ENCODE results near the gene TXN. TPM values are rescaled to one million over a fixed set of nuclear protein-coding genes. Genes with fewer than 3 reads are reported as not detected.
"Not testable (repeated sequence)": the region's sequence is repeated elsewhere in the genome, so short reads cannot be mapped to it uniquely, and the experiment has no call there.

Gene TXN
- total RNA-seq, 1 donor from 2014 or later: 539 TPM

GRCh38 chr9:110220809-110221208, 35.5 kb downstream of the TXN start:
- Mint-ChIP-seq H3K4me3 (ENCODE audit: low read depth) (no peak overlapping the region), H3K27me3 (ENCODE audit: low read depth) (peaks cover 60% of the 10 kb centered on the region), H3K27ac (no peak overlapping the region), H3K36me3 (ENCODE audit: low read depth) (no peaks in the 10 kb centered on the region), H3K4me1 (ENCODE audit: low read depth) (peaks cover 3% of the 10 kb centered on the region), H3K9me3 (no peaks in the 10 kb centered on the region)
- no peak for DNase-seq (ENCODE audit: low spot score)
- intact Hi-C loops (cut with micrococcal nuclease): no loop called here

DNA sequence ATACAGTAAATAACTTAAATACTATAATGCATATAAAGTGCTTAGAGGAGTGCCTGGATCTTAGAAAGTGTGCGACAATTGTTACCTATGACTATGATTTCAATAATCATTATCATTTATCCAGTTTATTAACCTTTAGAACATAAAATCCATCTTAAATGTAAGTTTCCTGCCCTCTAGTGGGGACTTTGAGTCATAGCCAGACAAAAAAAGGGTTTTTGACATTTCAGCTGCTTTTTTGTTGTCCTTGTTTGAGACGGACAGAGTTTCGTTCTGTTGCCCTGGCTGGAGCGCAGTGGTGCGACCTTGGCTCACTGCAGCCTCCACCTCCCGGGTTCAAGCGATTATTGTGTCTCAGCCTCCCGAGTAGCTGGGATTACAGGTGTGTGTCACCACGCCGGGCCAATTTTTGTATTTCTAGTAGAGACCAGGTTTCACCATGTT, 38.6 kb downstream of the TXN start:
- no peak for DNase-seq (ENCODE audit: low spot score)
- Mint-ChIP-seq H3K36me3 (ENCODE audit: low read depth) (no peaks in the 10 kb centered on the region), H3K9me3 (no peaks in the 10 kb centered on the region), H3K4me1 (ENCODE audit: low read depth) (peaks cover 6% of the 10 kb centered on the region), H3K27ac (no peak overlapping the region), H3K27me3 (ENCODE audit: low read depth) (peaks cover 37% of the 10 kb centered on the region), H3K4me3 (ENCODE audit: low read depth) (no peak overlapping the region)
- intact Hi-C loops (cut with micrococcal nuclease): loop anchor here (1.0 to 5.0 kb wide), 3 partner anchors 34 to 643 kb away; no protein-coding TSS in a partner anchor

DNA sequence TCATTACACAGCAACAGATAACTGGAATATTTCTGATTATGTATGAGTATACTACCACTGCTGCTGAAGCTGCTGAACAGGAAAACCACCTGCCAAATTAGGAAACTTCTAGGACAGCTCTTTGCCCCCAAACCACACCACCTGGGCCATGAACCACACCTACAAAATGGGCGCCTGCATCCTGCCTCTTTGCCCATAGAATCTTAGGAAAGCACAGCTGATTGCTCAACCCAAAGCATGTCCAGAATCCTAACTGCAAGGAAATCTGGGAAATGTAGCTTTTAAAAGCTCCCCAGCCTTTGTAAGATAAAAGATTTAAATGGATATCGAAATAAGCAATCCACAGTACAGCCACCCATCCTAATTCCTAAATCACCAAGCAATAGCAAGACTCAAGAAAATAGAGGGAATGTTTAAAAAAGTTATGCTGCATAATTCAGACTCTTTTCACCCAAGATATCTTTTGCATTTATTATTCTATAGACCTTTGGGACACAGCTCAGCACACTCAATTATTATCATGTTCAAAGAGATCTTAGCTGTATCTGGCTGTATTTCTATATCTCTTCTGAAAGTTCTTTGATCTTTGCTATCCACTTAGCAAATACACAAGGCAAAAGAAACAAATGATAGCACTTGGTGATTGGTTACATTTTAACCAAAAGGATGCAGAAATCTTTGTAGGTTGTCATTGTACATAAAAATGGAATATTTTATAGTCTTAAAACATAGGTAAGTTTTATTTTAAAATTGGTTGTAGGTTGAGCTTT, 41.5 kb downstream of the TXN start:
- intact Hi-C loops (cut with micrococcal nuclease): loop anchor here (5.0 kb wide), 1 partner anchor 312 kb away; no protein-coding TSS in a partner anchor
- no peaks in the 10 kb centered on the region for H3K36me3 Mint-ChIP-seq (ENCODE audit: low read depth)
- H3K9me3 Mint-ChIP-seq: no peaks in the 10 kb centered on the region
- peaks cover 34% of the 10 kb centered on the region for H3K27me3 Mint-ChIP-seq (ENCODE audit: low read depth)
- peaks cover 6% of the 10 kb centered on the region for H3K4me1 Mint-ChIP-seq (ENCODE audit: low read depth)
- no peak overlapping the region for H3K4me3 Mint-ChIP-seq (ENCODE audit: low read depth)
- no peak for DNase-seq (ENCODE audit: low spot score)
- no peak overlapping the region for H3K27ac Mint-ChIP-seq

DNA sequence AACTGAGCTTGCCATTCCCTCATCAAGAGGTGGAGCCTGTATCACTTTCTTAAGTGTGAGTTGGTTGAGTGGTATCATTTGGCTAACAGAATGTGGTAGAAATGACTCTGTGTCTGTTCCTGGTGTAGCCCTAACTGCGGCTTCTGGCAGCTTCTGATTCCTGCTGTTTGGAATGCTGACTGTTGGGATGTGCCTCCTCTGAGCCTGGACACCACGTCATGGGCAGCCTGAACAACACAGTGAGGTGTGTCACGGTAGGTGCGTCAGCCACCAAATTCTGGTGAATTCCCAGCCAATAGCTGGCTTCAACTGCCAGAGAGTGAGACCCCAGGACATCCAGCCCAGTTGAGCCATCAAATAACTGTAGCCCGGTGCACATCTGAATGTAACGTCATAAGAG, 42.2 kb downstream of the TXN start:
- H3K9me3 Mint-ChIP-seq: no peaks in the 10 kb centered on the region
- intact Hi-C loops (cut with micrococcal nuclease): no loop called here
- H3K4me1 Mint-ChIP-seq (ENCODE audit: low read depth): peaks cover 6% of the 10 kb centered on the region
- H3K4me3 Mint-ChIP-seq (ENCODE audit: low read depth): no peak overlapping the region
- no peaks in the 10 kb centered on the region for H3K36me3 Mint-ChIP-seq (ENCODE audit: low read depth)
- H3K27me3 Mint-ChIP-seq (ENCODE audit: low read depth): peaks cover 35% of the 10 kb centered on the region
- no peak overlapping the region for H3K27ac Mint-ChIP-seq
- DNase-seq (ENCODE audit: low spot score): no peak

- no peak for DNase-seq (ENCODE audit: low spot score)
- Mint-ChIP-seq H3K27me3 (ENCODE audit: low read depth) (peaks cover 35% of the 10 kb centered on the region), H3K4me1 (ENCODE audit: low read depth) (peaks cover 6% of the 10 kb centered on the region), H3K27ac (no peak overlapping the region), H3K9me3 (no peaks in the 10 kb centered on the region), H3K4me3 (ENCODE audit: low read depth) (no peak overlapping the region), H3K36me3 (ENCODE audit: low read depth) (no peaks in the 10 kb centered on the region)
- intact Hi-C loops (cut with micrococcal nuclease): no loop called here
These were observed 42.8 kb downstream of the TXN start for GRCh38 chr9:110213413-110214044.

GRCh38 chr9:110208031-110208430, 48.3 kb downstream of the TXN start, which contains the start of gene C9orf152:
Gene C9orf152 (minus strand): TSS chr9:110208159. CDS start chr9:110207579, 580 bp downstream.
- peaks cover 47% of the 10 kb centered on the region for H3K27me3 Mint-ChIP-seq (ENCODE audit: low read depth)
- intact Hi-C loops (cut with micrococcal nuclease): no loop called here
- H3K4me3 Mint-ChIP-seq (ENCODE audit: low read depth): no peak within 1 kb of the TSS
- H3K36me3 Mint-ChIP-seq (ENCODE audit: low read depth): no peaks in the 10 kb centered on the region
- no peaks in the 10 kb centered on the region for H3K9me3 Mint-ChIP-seq
- no peaks in the 10 kb centered on the region for H3K4me1 Mint-ChIP-seq (ENCODE audit: low read depth)
- DNase-seq (ENCODE audit: low spot score): no peak
- H3K27ac Mint-ChIP-seq: no peak within 1 kb of the TSS

- H3K36me3 Mint-ChIP-seq (ENCODE audit: low read depth): no peaks in the 10 kb centered on the region
- no peaks in the 10 kb centered on the region for H3K4me1 Mint-ChIP-seq (ENCODE audit: low read depth)
- no peaks in the 10 kb centered on the region for H3K9me3 Mint-ChIP-seq
- intact Hi-C loops (cut with micrococcal nuclease): no loop called here
- no peak for DNase-seq (ENCODE audit: low spot score)
- no peak overlapping the region for H3K4me3 Mint-ChIP-seq (ENCODE audit: low read depth)
- peaks cover 44% of the 10 kb centered on the region for H3K27me3 Mint-ChIP-seq (ENCODE audit: low read depth)
- H3K27ac Mint-ChIP-seq: no peak overlapping the region
These were observed 49.2 kb downstream of the TXN start for GRCh38 chr9:110207071-110207641.

GRCh38 chr9:110206389-110206788, 49.9 kb downstream of the TXN start:
- no peak for DNase-seq (ENCODE audit: low spot score)
- no peak overlapping the region for H3K4me3 Mint-ChIP-seq (ENCODE audit: low read depth)
- H3K27me3 Mint-ChIP-seq (ENCODE audit: low read depth): peaks cover 48% of the 10 kb centered on the region
- intact Hi-C loops (cut with micrococcal nuclease): no loop called here
- H3K36me3 Mint-ChIP-seq (ENCODE audit: low read depth): no peaks in the 10 kb centered on the region
- H3K27ac Mint-ChIP-seq: no peak overlapping the region
- H3K9me3 Mint-ChIP-seq: no peaks in the 10 kb centered on the region
- no peaks in the 10 kb centered on the region for H3K4me1 Mint-ChIP-seq (ENCODE audit: low read depth)

DNA sequence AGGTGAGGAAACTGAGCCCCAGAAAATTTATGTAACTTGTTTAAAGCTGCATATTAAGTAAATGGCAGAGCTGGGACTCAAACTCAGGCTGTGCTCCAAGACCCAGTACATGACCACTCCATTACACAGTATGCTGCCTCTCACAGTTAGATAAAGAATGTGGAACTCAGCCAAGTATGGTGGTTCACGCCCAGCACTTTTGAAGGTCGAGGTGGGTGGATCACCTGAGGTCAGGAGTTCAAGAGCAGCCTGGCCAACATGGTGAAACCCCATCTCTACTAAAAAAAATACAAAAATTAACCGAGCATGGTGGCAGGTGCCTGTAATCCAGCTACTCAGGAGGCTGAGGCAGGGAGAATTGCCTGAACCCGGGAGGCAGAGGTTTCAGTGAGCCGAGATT, 50.7 kb downstream of the TXN start:
- H3K9me3 Mint-ChIP-seq; intact Hi-C loops (cut with micrococcal nuclease); H3K4me1 Mint-ChIP-seq (ENCODE audit: low read depth); H3K4me3 Mint-ChIP-seq (ENCODE audit: low read depth); H3K36me3 Mint-ChIP-seq (ENCODE audit: low read depth); DNase-seq (ENCODE audit: low spot score); H3K27ac Mint-ChIP-seq: not testable (repeated sequence)
- H3K27me3 Mint-ChIP-seq (ENCODE audit: low read depth): peaks cover 47% of the 10 kb centered on the region

- Mint-ChIP-seq H3K36me3 (ENCODE audit: low read depth) (no peaks in the 10 kb centered on the region), H3K27me3 (ENCODE audit: low read depth) (peaks cover 34% of the 10 kb centered on the region), H3K9me3 (no peaks in the 10 kb centered on the region), H3K4me3 (ENCODE audit: low read depth) (no peak overlapping the region), H3K4me1 (ENCODE audit: low read depth) (no peaks in the 10 kb centered on the region), H3K27ac (no peak overlapping the region)
- DNase-seq (ENCODE audit: low spot score): no peak
- intact Hi-C loops (cut with micrococcal nuclease): no loop called here
These were observed 54.1 kb downstream of the TXN start for GRCh38 chr9:110202232-110202631.

DNA sequence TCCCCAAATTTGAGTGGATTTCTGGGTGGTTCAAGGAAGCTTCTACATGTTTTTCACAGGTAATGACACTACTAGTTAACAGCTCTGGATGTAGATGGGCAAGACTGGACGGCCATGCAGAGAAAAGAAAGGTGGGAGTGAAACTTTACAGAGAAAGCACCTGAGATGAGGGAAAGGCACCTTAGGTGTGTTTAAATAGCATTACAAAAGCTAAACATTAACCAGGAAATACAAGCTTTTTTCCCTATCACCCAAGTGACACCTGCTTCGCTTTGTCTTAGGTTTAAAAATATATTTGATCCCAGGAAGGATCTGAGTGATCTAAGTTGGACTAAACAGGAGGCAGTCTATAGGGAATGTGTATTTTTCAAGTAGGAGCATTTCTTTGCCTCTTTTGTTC, 56.7 kb downstream of the TXN start:
- H3K36me3 Mint-ChIP-seq (ENCODE audit: low read depth): no peaks in the 10 kb centered on the region
- DNase-seq (ENCODE audit: low spot score): no peak
- intact Hi-C loops (cut with micrococcal nuclease): no loop called here
- no peaks in the 10 kb centered on the region for H3K9me3 Mint-ChIP-seq
- no peaks in the 10 kb centered on the region for H3K4me1 Mint-ChIP-seq (ENCODE audit: low read depth)
- H3K27me3 Mint-ChIP-seq (ENCODE audit: low read depth): peaks cover 22% of the 10 kb centered on the region
- no peak overlapping the region for H3K27ac Mint-ChIP-seq
- no peak overlapping the region for H3K4me3 Mint-ChIP-seq (ENCODE audit: low read depth)

- H3K27ac Mint-ChIP-seq: no peak overlapping the region
- H3K4me1 Mint-ChIP-seq (ENCODE audit: low read depth): peaks cover 4% of the 10 kb centered on the region
- intact Hi-C loops (cut with micrococcal nuclease): no loop called here
- peaks cover 14% of the 10 kb centered on the region for H3K27me3 Mint-ChIP-seq (ENCODE audit: low read depth)
- H3K9me3 Mint-ChIP-seq: no peaks in the 10 kb centered on the region
- DNase-seq (ENCODE audit: low spot score): no peak
- no peak overlapping the region for H3K4me3 Mint-ChIP-seq (ENCODE audit: low read depth)
- no peaks in the 10 kb centered on the region for H3K36me3 Mint-ChIP-seq (ENCODE audit: low read depth)
These were observed 58.0 kb downstream of the TXN start for GRCh38 chr9:110198357-110198756.

All from activated T-helper 2 cell treated with anti-CD3 and anti-CD28 coated beads, Interferon-gamma antibody, Interleukin-2, Interleukin-4, amounts not matched to agents 10 μg/mL and 5 μg/mL and 100 μg/mL, durations not matched to agents 14 hours and 24 hours and 36 hours (primary cell).